ENCODE data around the gene INVS. TPM values are rescaled to one million over a fixed set of nuclear protein-coding genes. Genes with fewer than 3 reads are reported as not detected.
A peak's percentile ranks its signal among the peaks of the same experiment; 100 is the strongest.

Gene INVS
- 17.7 TPM for polyA plus RNA-seq (2013)

GRCh38 chr9:100098887-100099721 lies at the start of gene INVS, which contains the start of gene ERP44:
Gene INVS, plus strand, starts transcription at chr9:100099243. Its CDS starts 5,279 bp downstream, at chr9:100104522.
Gene ERP44, minus strand, starts transcription at chr9:100099000. Its CDS starts 160 bp downstream, at chr9:100098840.
- H3K27me3 ChIP-seq (replicated peaks in 2 of 5; ENCODE audit: control insufficient read depth in 4 of 5, insufficient read depth in 5 of 5, low read length in 4 of 5): no peaks in the 10 kb centered on the region
- DNase-seq: peak; percentile 99 to 100 (median 99)
- under 1% methylated on average over 37 of the region's 54 CpGs for WGBS (ENCODE audit: insufficient coverage)
- peaks cover 8 to 24% (median 17%) of the 10 kb centered on the region in 4 experiments for H3K4me1 ChIP-seq (ENCODE audit: control extremely low read depth in 1 of 4, control insufficient read depth in 4 of 4, insufficient read depth in 4 of 4, low read length in 3 of 4)
- CTCF ChIA-PET: interaction anchor here (1.0 to 1.5 kb wide), 4 partner anchors 12 to 24 kb away, joined by 3 to 5 read pairs (median 3); no protein-coding TSS in a partner anchor
- POLR2A ChIA-PET: interaction anchor here (0.6 kb wide), 1 partner anchor 121 kb away, joined by 4 read pairs; no protein-coding TSS in a partner anchor
- H3K4me3 ChIP-seq (ENCODE audit: control insufficient read depth in 1 of 7, extremely low read depth in 1 of 7, insufficient read depth in 4 of 7, low read depth in 2 of 7, low read length in 6 of 7): peak within 1 kb of the TSS; percentile 93 to 100 (median 99)
- peak within 1 kb of the TSS; percentile 96 to 98 for H3K27ac ChIP-seq (ENCODE audit: insufficient read depth in 1 of 2, low read depth in 1 of 2, low read length in 2 of 2, poor library complexity in 1 of 2, severe bottlenecking in 2 of 2)
- H3K36me3 ChIP-seq (ENCODE audit: control insufficient read depth in 4 of 4, insufficient read depth in 4 of 4, low read length in 3 of 4): peaks cover 0 to 19% (median 9%) of the 10 kb centered on the region in 4 experiments
- no peaks in the 10 kb centered on the region for H3K9me3 ChIP-seq (ENCODE audit: control extremely low read depth in 1 of 5, control insufficient read depth in 4 of 5, insufficient read depth in 2 of 5, low read depth in 1 of 5, low read length in 4 of 5)

GRCh38 chr9:100049551-100049950 lies 49.5 kb upstream of the INVS start:
- ChIA-PET POLR2A (no interaction called here), CTCF (no interaction called here)
- Histone ChIP-seq H3K36me3 (ENCODE audit: control insufficient read depth in 4 of 4, insufficient read depth in 4 of 4, low read length in 3 of 4) (peaks cover 10 to 50% (median 29%) of the 10 kb centered on the region in 4 experiments), H3K27ac (ENCODE audit: insufficient read depth in 1 of 2, low read depth in 1 of 2, low read length in 2 of 2, poor library complexity in 1 of 2, severe bottlenecking in 2 of 2) (no peak overlapping the region), H3K4me1 (ENCODE audit: control extremely low read depth in 1 of 4, control insufficient read depth in 4 of 4, insufficient read depth in 4 of 4, low read length in 3 of 4) (peaks cover 0 to 6% (median 1%) of the 10 kb centered on the region in 4 experiments), H3K9me3 (ENCODE audit: control extremely low read depth in 1 of 5, control insufficient read depth in 4 of 5, insufficient read depth in 2 of 5, low read depth in 1 of 5, low read length in 4 of 5) (peaks cover 0 to 12% (median 2%) of the 10 kb centered on the region in 5 experiments), H3K4me3 (ENCODE audit: control insufficient read depth in 1 of 7, extremely low read depth in 1 of 7, insufficient read depth in 4 of 7, low read depth in 2 of 7, low read length in 6 of 7) (no peak overlapping the region), H3K27me3 (replicated peaks in 2 of 5; ENCODE audit: control insufficient read depth in 4 of 5, insufficient read depth in 5 of 5, low read length in 4 of 5) (no peaks in the 10 kb centered on the region)
- WGBS (ENCODE audit: insufficient coverage): no CpG with 5 or more reads among the region's 1 CpG
- DNase-seq: peak in 1 of 3 donors; percentile 11

GRCh38 chr9:100052375-100052774 lies 46.7 kb upstream of the INVS start:
- CTCF ChIA-PET: interaction anchor here (1.0 to 1.3 kb wide), 2 partner anchors 12 to 31 kb away, joined by 3 to 4 read pairs; no protein-coding TSS in a partner anchor
- Histone ChIP-seq H3K4me1 (ENCODE audit: control extremely low read depth in 1 of 4, control insufficient read depth in 4 of 4, insufficient read depth in 4 of 4, low read length in 3 of 4) (peaks cover 0 to 6% (median 1%) of the 10 kb centered on the region in 4 experiments), H3K9me3 (ENCODE audit: control extremely low read depth in 1 of 5, control insufficient read depth in 4 of 5, insufficient read depth in 2 of 5, low read depth in 1 of 5, low read length in 4 of 5) (no peaks in the 10 kb centered on the region), H3K27me3 (replicated peaks in 2 of 5; ENCODE audit: control insufficient read depth in 4 of 5, insufficient read depth in 5 of 5, low read length in 4 of 5) (no peaks in the 10 kb centered on the region), H3K36me3 (ENCODE audit: control insufficient read depth in 4 of 4, insufficient read depth in 4 of 4, low read length in 3 of 4) (peaks cover 12 to 36% (median 23%) of the 10 kb centered on the region in 4 experiments), H3K27ac (ENCODE audit: insufficient read depth in 1 of 2, low read depth in 1 of 2, low read length in 2 of 2, poor library complexity in 1 of 2, severe bottlenecking in 2 of 2) (no peak overlapping the region), H3K4me3 (ENCODE audit: control insufficient read depth in 1 of 7, extremely low read depth in 1 of 7, insufficient read depth in 4 of 7, low read depth in 2 of 7, low read length in 6 of 7) (no peak overlapping the region)
- POLR2A ChIA-PET: no interaction called here
- peak; percentile 20 to 77 (median 61) for DNase-seq
- no CpG with 5 or more reads among the region's 6 CpGs for WGBS (ENCODE audit: insufficient coverage)

GRCh38 chr9:100056561-100056960 lies 42.5 kb upstream of the INVS start:
- peaks cover 2 to 21% (median 11%) of the 10 kb centered on the region in 4 experiments for H3K36me3 ChIP-seq (ENCODE audit: control insufficient read depth in 4 of 4, insufficient read depth in 4 of 4, low read length in 3 of 4)
- no peak for DNase-seq
- no peaks in the 10 kb centered on the region for H3K27me3 ChIP-seq (replicated peaks in 2 of 5; ENCODE audit: control insufficient read depth in 4 of 5, insufficient read depth in 5 of 5, low read length in 4 of 5)
- H3K4me3 ChIP-seq (ENCODE audit: control insufficient read depth in 1 of 7, extremely low read depth in 1 of 7, insufficient read depth in 4 of 7, low read depth in 2 of 7, low read length in 6 of 7): no peak overlapping the region
- 100% methylated on average over 2 of the region's 2 CpGs for WGBS (ENCODE audit: insufficient coverage)
- H3K27ac ChIP-seq (ENCODE audit: insufficient read depth in 1 of 2, low read depth in 1 of 2, low read length in 2 of 2, poor library complexity in 1 of 2, severe bottlenecking in 2 of 2): no peak overlapping the region
- H3K4me1 ChIP-seq (ENCODE audit: control extremely low read depth in 1 of 4, control insufficient read depth in 4 of 4, insufficient read depth in 4 of 4, low read length in 3 of 4): peaks cover 0 to 6% (median 1%) of the 10 kb centered on the region in 4 experiments
- no peaks in the 10 kb centered on the region for H3K9me3 ChIP-seq (ENCODE audit: control extremely low read depth in 1 of 5, control insufficient read depth in 4 of 5, insufficient read depth in 2 of 5, low read depth in 1 of 5, low read length in 4 of 5)
- ChIA-PET CTCF (no interaction called here), POLR2A (no interaction called here)

GRCh38 chr9:100057624-100058023 lies 41.4 kb upstream of the INVS start:
- Histone ChIP-seq H3K27ac (ENCODE audit: insufficient read depth in 1 of 2, low read depth in 1 of 2, low read length in 2 of 2, poor library complexity in 1 of 2, severe bottlenecking in 2 of 2) (no peak overlapping the region), H3K9me3 (ENCODE audit: control extremely low read depth in 1 of 5, control insufficient read depth in 4 of 5, insufficient read depth in 2 of 5, low read depth in 1 of 5, low read length in 4 of 5) (no peaks in the 10 kb centered on the region), H3K36me3 (ENCODE audit: control insufficient read depth in 4 of 4, insufficient read depth in 4 of 4, low read length in 3 of 4) (peaks cover 2 to 18% (median 10%) of the 10 kb centered on the region in 4 experiments), H3K4me1 (ENCODE audit: control extremely low read depth in 1 of 4, control insufficient read depth in 4 of 4, insufficient read depth in 4 of 4, low read length in 3 of 4) (peaks cover 0 to 2% (median under 1%) of the 10 kb centered on the region in 4 experiments), H3K27me3 (replicated peaks in 2 of 5; ENCODE audit: control insufficient read depth in 4 of 5, insufficient read depth in 5 of 5, low read length in 4 of 5) (no peaks in the 10 kb centered on the region), H3K4me3 (ENCODE audit: control insufficient read depth in 1 of 7, extremely low read depth in 1 of 7, insufficient read depth in 4 of 7, low read depth in 2 of 7, low read length in 6 of 7) (no peak overlapping the region)
- ChIA-PET POLR2A (no interaction called here), CTCF (no interaction called here)
- DNase-seq: no peak

GRCh38 chr9:100058699-100059579 lies 40.1 kb upstream of the INVS start:
- POLR2A ChIA-PET: no interaction called here

More at GRCh38 chr9:100058699-100059579, 40.1 kb upstream of the INVS start:
- WGBS (ENCODE audit: insufficient coverage): 100% methylated on average over 2 of the region's 4 CpGs
- CTCF ChIA-PET: interaction anchor here (1.1 kb wide), 1 partner anchor 29 kb away, joined by 3 read pairs; no protein-coding TSS in a partner anchor
- no peaks in the 10 kb centered on the region for H3K27me3 ChIP-seq (replicated peaks in 2 of 5; ENCODE audit: control insufficient read depth in 4 of 5, insufficient read depth in 5 of 5, low read length in 4 of 5)
- no peaks in the 10 kb centered on the region for H3K4me1 ChIP-seq (ENCODE audit: control extremely low read depth in 1 of 4, control insufficient read depth in 4 of 4, insufficient read depth in 4 of 4, low read length in 3 of 4)
- H3K27ac ChIP-seq (ENCODE audit: insufficient read depth in 1 of 2, low read depth in 1 of 2, low read length in 2 of 2, poor library complexity in 1 of 2, severe bottlenecking in 2 of 2): no peak overlapping the region
- DNase-seq: no peak
- H3K4me3 ChIP-seq (ENCODE audit: control insufficient read depth in 1 of 7, extremely low read depth in 1 of 7, insufficient read depth in 4 of 7, low read depth in 2 of 7, low read length in 6 of 7): no peak overlapping the region
- peaks cover 2 to 18% (median 10%) of the 10 kb centered on the region in 4 experiments for H3K36me3 ChIP-seq (ENCODE audit: control insufficient read depth in 4 of 4, insufficient read depth in 4 of 4, low read length in 3 of 4)
- no peaks in the 10 kb centered on the region for H3K9me3 ChIP-seq (ENCODE audit: control extremely low read depth in 1 of 5, control insufficient read depth in 4 of 5, insufficient read depth in 2 of 5, low read depth in 1 of 5, low read length in 4 of 5)

Data from common myeloid progenitor, CD34-positive (primary cell).